Vagina (tissue), 2 donors: ENCODE results near the gene PIP5K1B.

Experiments
- POLR2A ChIP-seq, 2 donors: fragments of 450-650 bp; IDR thresholded peaks; one replicate each; pipeline ENCODE4 v1.6.1; 2017; ENCODE audit warnings: antibody characterized with exemption in 2 of 2, mild to moderate bottlenecking in 2 of 2, moderate library complexity in 2 of 2
- POLR2AphosphoS5 ChIP-seq, 2 donors: sonication (generic); formaldehyde crosslinking; IDR thresholded peaks; one replicate each; pipeline ENCODE4 v1.9.0; 2017; ENCODE audit warnings: antibody characterized with exemption in 2 of 2, mild to moderate bottlenecking in 2 of 2, low read depth in 1 of 2; ENCODE audit not compliant: insufficient read depth in 1 of 2
- TF ChIP-seq, protein P1 (sequence below), 3 experiments: fragments of 450-650 bp in 2 of 3; fragments of 200-600 bp in 1 of 3; sonication (generic) in 1 of 3; IDR thresholded peaks; one replicate each; pipeline ENCODE4 v1.5.1; 2017 to 2019; ENCODE audit warnings: antibody characterized with exemption in 3 of 3, mild to moderate bottlenecking in 2 of 3, moderate library complexity in 2 of 3

DNA sequence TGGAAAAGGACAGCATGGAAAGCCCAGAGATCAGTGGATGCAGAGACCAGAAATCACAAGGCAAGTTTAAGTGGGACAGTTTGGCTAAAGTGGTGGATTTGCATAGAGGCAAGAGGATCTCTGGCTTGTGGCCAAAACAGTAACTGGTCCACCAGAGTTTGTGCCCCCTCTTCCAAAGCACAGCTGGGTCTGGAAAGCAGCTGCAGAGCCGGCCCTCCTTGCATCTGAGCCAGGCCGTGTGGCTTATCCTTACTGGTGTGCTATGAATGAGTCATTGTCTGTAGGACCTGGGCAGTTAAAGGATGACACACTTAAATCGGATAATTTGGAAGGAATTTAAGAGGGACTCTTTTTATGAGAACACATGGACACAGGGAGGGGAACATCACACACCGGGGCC, 146.6 kb downstream of the PIP5K1B start:
- TF ChIP-seq, protein P1, sequence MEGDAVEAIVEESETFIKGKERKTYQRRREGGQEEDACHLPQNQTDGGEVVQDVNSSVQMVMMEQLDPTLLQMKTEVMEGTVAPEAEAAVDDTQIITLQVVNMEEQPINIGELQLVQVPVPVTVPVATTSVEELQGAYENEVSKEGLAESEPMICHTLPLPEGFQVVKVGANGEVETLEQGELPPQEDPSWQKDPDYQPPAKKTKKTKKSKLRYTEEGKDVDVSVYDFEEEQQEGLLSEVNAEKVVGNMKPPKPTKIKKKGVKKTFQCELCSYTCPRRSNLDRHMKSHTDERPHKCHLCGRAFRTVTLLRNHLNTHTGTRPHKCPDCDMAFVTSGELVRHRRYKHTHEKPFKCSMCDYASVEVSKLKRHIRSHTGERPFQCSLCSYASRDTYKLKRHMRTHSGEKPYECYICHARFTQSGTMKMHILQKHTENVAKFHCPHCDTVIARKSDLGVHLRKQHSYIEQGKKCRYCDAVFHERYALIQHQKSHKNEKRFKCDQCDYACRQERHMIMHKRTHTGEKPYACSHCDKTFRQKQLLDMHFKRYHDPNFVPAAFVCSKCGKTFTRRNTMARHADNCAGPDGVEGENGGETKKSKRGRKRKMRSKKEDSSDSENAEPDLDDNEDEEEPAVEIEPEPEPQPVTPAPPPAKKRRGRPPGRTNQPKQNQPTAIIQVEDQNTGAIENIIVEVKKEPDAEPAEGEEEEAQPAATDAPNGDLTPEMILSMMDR (IDR thresholded peaks at IDR 0.05): no peak
- TF ChIP-seq POLR2A (IDR thresholded peaks at IDR 0.05) (no peak), POLR2AphosphoS5 (IDR thresholded peaks at IDR 0.05; ENCODE audit: insufficient read depth in 1 of 2, low read depth in 1 of 2) (no peak)
